Putamen (tissue), 1 donor: ENCODE results near the gene CTNND2.

ENCODE experiments used
- DNase-seq: peaks from one replicate; pipeline ENCODE4 v3.0.0-alpha.2; 2016; ENCODE audit warnings: low spot score

Gene CTNND2

GRCh38 chr5:11520241-11520930 lies 383.9 kb downstream of the CTNND2 start:
- no peak for DNase-seq

- no peak for DNase-seq
These were observed 385.0 kb downstream of the CTNND2 start for GRCh38 chr5:11519236-11519635.

- DNase-seq: no peak
These were observed 385.6 kb downstream of the CTNND2 start for GRCh38 chr5:11518676-11519075.

GRCh38 chr5:11514705-11515432 lies 389.4 kb downstream of the CTNND2 start:
- no peak for DNase-seq

- DNase-seq: no peak
These were observed 392.4 kb downstream of the CTNND2 start for GRCh38 chr5:11511878-11512277.

GRCh38 chr5:11510889-11511288 lies 393.4 kb downstream of the CTNND2 start:
- no peak for DNase-seq

- DNase-seq: no peak
These were observed 394.5 kb downstream of the CTNND2 start for GRCh38 chr5:11509793-11510192.

- DNase-seq: no peak
These were observed 396.9 kb downstream of the CTNND2 start for GRCh38 chr5:11507156-11507910.

- DNase-seq: no peak
These were observed 399.4 kb downstream of the CTNND2 start for GRCh38 chr5:11504886-11505193.

- DNase-seq: no peak
These were observed 400.0 kb downstream of the CTNND2 start for GRCh38 chr5:11504065-11504885.

GRCh38 chr5:11502783-11503182 lies 401.5 kb downstream of the CTNND2 start:
- DNase-seq: no peak

- no peak for DNase-seq
These were observed 406.6 kb downstream of the CTNND2 start for GRCh38 chr5:11497651-11498050.

- no peak for DNase-seq
These were observed 408.0 kb downstream of the CTNND2 start for GRCh38 chr5:11496137-11496719.

- DNase-seq: no peak
These were observed 409.9 kb downstream of the CTNND2 start for GRCh38 chr5:11494340-11494739.

GRCh38 chr5:11491404-11492075 lies 412.7 kb downstream of the CTNND2 start:
- peak; percentile 55 for DNase-seq

- no peak for DNase-seq
These were observed 420.6 kb downstream of the CTNND2 start for GRCh38 chr5:11483630-11484029.

- no peak for DNase-seq
These were observed 422.2 kb downstream of the CTNND2 start for GRCh38 chr5:11482011-11482410.

- DNase-seq: no peak
These were observed 426.5 kb downstream of the CTNND2 start for GRCh38 chr5:11477786-11478185.

GRCh38 chr5:11476866-11477265 lies 427.4 kb downstream of the CTNND2 start:
- no peak for DNase-seq

- peak; percentile 50 for DNase-seq
These were observed 435.8 kb downstream of the CTNND2 start for GRCh38 chr5:11468334-11469039.

- DNase-seq: no peak
These were observed 436.7 kb downstream of the CTNND2 start for GRCh38 chr5:11467588-11467987.
